ENCODE data around the gene PTPRN2.

GRCh38 chr7:158067219-158067930 is 520.2 kb downstream of the PTPRN2 start:
- no peak for TF ChIP-seq CTCF (IDR thresholded peaks at IDR 0.05)
- no peak for TF ChIP-seq POLR2A (IDR thresholded peaks at IDR 0.05)
